SU-DHL-6 (cell line): ENCODE data around the gene CUL9.

Source experiments
- H2AFZ ChIP-seq: fragments of 200-600 bp; sonication (generic); 2 replicates; pipeline ENCODE4 v1.6.1; 2014; ENCODE audit warnings: low read depth, mild to moderate bottlenecking, moderate library complexity, mixed read lengths, antibody characterized with exemption, low read length; ENCODE audit not compliant: severe bottlenecking
- H3F3A ChIP-seq: fragments of 200-600 bp; shearing (Covaris generic); 2 replicates; pipeline ENCODE4 v1.6.0; 2016; ENCODE audit warnings: antibody characterized with exemption, mild to moderate bottlenecking; ENCODE audit not compliant: insufficient read depth
- H3K27ac ChIP-seq: fragments of 200-600 bp; sonication (generic); 2 replicates; pipeline ENCODE4 v1.5.1; 2016; ENCODE audit warnings: low read depth, mild to moderate bottlenecking, low read length, moderate library complexity, mixed read lengths
- H3K27me3 ChIP-seq: fragments of 200-600 bp; sonication (generic), shearing (Covaris generic); 2 replicates; pipeline ENCODE4 v1.6.0; 2014; ENCODE audit warnings: mild to moderate bottlenecking, low read length
- H3K36me3 ChIP-seq: fragments of 200-600 bp; sonication (generic); 2 replicates; pipeline ENCODE4 v1.6.1; 2014; ENCODE audit warnings: mild to moderate bottlenecking, low read length, mixed read lengths
- H3K4me2 ChIP-seq: fragments of 300-600, 200-600 bp; shearing (Covaris generic), sonication (generic); 2 replicates; pipeline ENCODE4 v1.6.0; 2014; ENCODE audit warnings: low read length, low read depth, mild to moderate bottlenecking; ENCODE audit not compliant: poor library complexity, severe bottlenecking
- H3K4me3 ChIP-seq: fragments of 200-600 bp; sonication (generic); 2 replicates; pipeline ENCODE4 v1.5.1; 2014; ENCODE audit warnings: antibody characterized with exemption, low read length, mild to moderate bottlenecking, mixed read lengths; ENCODE audit not compliant: insufficient read depth, poor library complexity, severe bottlenecking
- H3K79me2 ChIP-seq: fragments of 200-600 bp; sonication (generic); 2 replicates; pipeline ENCODE4 v1.6.1; 2014; ENCODE audit warnings: mild to moderate bottlenecking, low read length, moderate library complexity; ENCODE audit not compliant: insufficient read depth
- H3K9ac ChIP-seq: fragments of 200-600 bp; sonication (generic); 2 replicates; pipeline ENCODE4 v1.7.0; 2014; ENCODE audit warnings: mild to moderate bottlenecking, low read length
- H3K9me2 ChIP-seq: fragments of 200-600 bp; sonication (generic); replicated peaks from 2 replicates; pipeline ENCODE4 v1.6.1; 2014; ENCODE audit warnings: low read length; ENCODE audit not compliant: insufficient read depth
- H3K9me3 ChIP-seq: fragments of 200-600 bp; sonication (generic); 2 replicates; pipeline ENCODE4 v1.6.1; 2014; ENCODE audit warnings: low read length, mixed read lengths; ENCODE audit not compliant: insufficient read depth
- H4K20me1 ChIP-seq: fragments of 200-600 bp; sonication (generic); 2 replicates; pipeline ENCODE4 v1.6.1; 2014; ENCODE audit warnings: low read depth, mild to moderate bottlenecking, antibody characterized with exemption, low read length, moderate library complexity, mixed read lengths
- EZH2phosphoT487 ChIP-seq: fragments of 200-600 bp; sonication (generic), shearing (Covaris generic); conservative IDR thresholded peaks from 2 replicates; pipeline ENCODE4 v1.6.1; 2018; ENCODE audit warnings: mild to moderate bottlenecking, antibody characterized with exemption, low read length, moderate library complexity, mixed read lengths
- TF ChIP-seq, protein P1 (sequence below): fragments of 200-600 bp; sonication (generic); IDR thresholded peaks from one replicate; pipeline ENCODE4 v1.5.1; 2017; ENCODE audit warnings: antibody characterized with exemption, mild to moderate bottlenecking, low read length, moderate library complexity; ENCODE audit not compliant: insufficient read depth, poor library complexity, severe bottlenecking

The CUL9 gene

DNA sequence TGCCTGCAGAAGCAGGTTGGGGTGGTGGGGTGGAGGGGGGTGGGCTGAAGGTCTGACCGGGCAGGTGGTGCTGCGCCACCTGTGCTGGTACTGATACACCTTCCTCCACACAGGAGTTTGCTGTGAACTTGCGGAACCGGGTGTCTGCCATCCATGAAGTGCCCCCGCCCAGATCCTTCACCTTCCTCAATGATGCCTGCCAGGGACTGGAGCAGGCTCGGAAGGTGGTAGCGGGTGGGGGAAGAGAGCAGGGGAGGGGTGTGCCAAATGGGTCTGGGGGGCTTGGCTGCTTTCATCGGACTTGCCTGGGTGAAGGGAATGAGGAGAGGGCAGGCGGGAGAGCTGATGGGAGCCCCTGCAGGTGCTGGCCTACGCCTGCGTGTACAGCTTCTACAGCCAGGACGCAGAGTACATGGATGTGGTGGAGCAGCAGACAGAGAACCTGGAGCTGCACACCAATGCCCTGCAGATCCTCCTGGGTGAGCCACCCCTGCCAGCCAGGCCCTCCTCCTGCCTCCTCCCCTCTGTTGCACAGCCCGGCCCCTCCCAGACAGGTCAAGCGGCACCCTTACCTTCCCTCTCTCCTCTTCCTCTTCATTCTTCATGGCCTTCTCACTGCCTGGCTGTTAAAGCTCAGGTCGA is 40.5 kb downstream of the CUL9 start:
- Histone ChIP-seq H3K36me3 (peaks cover 4% of the 10 kb centered on the region), H3K4me2 (no peak overlapping the region), H3K27me3 (no peaks in the 10 kb centered on the region), H3K27ac (peak overlapping the region; percentile 22; the same call in 1 of the 2 replicates), H3F3A (peaks cover 29% of the 10 kb centered on the region), H2AFZ (no peak overlapping the region), H3K4me3 (no peak overlapping the region), H4K20me1 (no peaks in the 10 kb centered on the region), H3K9me2 (no peaks in the 10 kb centered on the region), H3K79me2 (peaks cover 4% of the 10 kb centered on the region; the same call in 1 of the 2 replicates), H3K9me3 (no peaks in the 10 kb centered on the region), H3K9ac (no peak overlapping the region)
- TF ChIP-seq, protein P1, sequence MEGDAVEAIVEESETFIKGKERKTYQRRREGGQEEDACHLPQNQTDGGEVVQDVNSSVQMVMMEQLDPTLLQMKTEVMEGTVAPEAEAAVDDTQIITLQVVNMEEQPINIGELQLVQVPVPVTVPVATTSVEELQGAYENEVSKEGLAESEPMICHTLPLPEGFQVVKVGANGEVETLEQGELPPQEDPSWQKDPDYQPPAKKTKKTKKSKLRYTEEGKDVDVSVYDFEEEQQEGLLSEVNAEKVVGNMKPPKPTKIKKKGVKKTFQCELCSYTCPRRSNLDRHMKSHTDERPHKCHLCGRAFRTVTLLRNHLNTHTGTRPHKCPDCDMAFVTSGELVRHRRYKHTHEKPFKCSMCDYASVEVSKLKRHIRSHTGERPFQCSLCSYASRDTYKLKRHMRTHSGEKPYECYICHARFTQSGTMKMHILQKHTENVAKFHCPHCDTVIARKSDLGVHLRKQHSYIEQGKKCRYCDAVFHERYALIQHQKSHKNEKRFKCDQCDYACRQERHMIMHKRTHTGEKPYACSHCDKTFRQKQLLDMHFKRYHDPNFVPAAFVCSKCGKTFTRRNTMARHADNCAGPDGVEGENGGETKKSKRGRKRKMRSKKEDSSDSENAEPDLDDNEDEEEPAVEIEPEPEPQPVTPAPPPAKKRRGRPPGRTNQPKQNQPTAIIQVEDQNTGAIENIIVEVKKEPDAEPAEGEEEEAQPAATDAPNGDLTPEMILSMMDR: no peak
- no peak for TF ChIP-seq EZH2phosphoT487

DNA sequence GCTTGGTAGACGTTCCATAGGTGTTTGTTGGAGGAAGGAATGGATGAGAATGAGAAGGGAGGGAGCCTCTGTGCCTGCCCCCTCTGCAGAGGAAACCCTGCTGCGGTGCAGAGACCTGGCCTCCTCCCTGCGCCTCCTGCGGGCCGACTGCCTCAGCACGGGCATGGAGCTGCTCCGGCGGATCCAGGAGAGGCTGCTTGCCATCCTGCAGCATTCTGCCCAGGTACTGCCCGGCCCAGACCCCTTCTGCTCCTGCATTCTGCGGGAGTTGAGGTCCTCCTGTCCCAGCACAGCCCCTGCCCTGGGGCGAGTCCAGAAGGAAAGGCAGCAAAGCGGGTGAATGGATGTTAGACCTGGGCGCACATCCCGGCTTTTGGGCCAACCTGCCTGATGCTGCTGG is 41.2 kb downstream of the CUL9 start:
- H3F3A ChIP-seq: peaks cover 32% of the 10 kb centered on the region
- H3K9ac ChIP-seq: peak overlapping the region; percentile 58; the same call in 1 of the 2 replicates
- H3K4me2 ChIP-seq: peak overlapping the region; percentile 60
- no peaks in the 10 kb centered on the region for H3K9me3 ChIP-seq
- H3K36me3 ChIP-seq: peaks cover 4% of the 10 kb centered on the region
- H3K27ac ChIP-seq: peak overlapping the region; percentile 89
- H4K20me1 ChIP-seq: no peaks in the 10 kb centered on the region
- no peaks in the 10 kb centered on the region for H3K27me3 ChIP-seq
- H3K9me2 ChIP-seq: no peaks in the 10 kb centered on the region
- H3K79me2 ChIP-seq: peaks cover 10% of the 10 kb centered on the region
- H3K4me3 ChIP-seq: no peak overlapping the region
- H2AFZ ChIP-seq: no peak overlapping the region
- TF ChIP-seq, protein P1: no peak
- no peak for TF ChIP-seq EZH2phosphoT487

DNA sequence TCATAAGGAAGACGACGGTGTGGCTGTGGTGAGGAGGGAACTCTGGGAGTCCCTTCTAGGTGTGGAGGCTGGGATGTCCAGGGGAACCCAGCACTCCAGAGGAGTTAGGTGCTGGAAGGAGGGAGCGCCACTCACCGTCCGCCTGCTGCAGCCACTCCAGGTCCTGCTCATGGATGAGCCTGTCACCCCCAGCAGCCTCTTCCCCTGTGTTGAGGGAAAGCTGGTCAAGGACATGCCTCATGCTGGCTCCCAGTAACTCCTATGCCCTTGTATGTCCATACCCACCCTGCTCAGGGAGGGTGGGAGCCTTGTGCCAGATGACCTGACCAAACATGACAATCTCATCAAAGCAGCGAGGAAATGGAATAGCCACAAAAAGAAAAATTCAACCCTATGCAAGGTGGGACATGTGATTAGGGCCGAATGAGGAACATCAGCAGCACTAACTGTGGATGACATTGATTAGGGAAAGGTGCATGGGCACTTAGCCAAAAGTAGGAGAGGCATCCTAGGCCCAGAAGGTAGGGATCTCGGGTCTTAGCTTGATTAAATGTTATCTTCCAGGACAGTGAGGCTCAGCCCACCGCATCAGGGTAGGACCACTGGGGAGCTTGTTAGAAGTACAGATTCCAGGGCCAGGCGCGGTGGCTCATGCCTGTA is 44.3 kb downstream of the CUL9 start:
- no peaks in the 10 kb centered on the region for H3K9me2 ChIP-seq
- no peaks in the 10 kb centered on the region for H3K9me3 ChIP-seq
- H4K20me1 ChIP-seq: no peaks in the 10 kb centered on the region
- H3K27ac ChIP-seq: peak overlapping the region; percentile 89
- peaks cover 33% of the 10 kb centered on the region for H3F3A ChIP-seq
- H3K36me3 ChIP-seq: peaks cover 4% of the 10 kb centered on the region
- H3K4me3 ChIP-seq: no peak overlapping the region
- no peak for TF ChIP-seq EZH2phosphoT487
- TF ChIP-seq, protein P1: no peak
- H3K27me3 ChIP-seq: no peaks in the 10 kb centered on the region
- no peak overlapping the region for H3K9ac ChIP-seq
- no peak overlapping the region for H2AFZ ChIP-seq
- H3K4me2 ChIP-seq: no peak overlapping the region
- peaks cover 18% of the 10 kb centered on the region for H3K79me2 ChIP-seq
